GM10266 (cell line): ENCODE measurements around the gene GMDS.

Experiments used
- DNase-seq: peaks from one replicate; pipeline ENCODE4 v3.0.0; 2012; ENCODE audit errors: extremely low spot score
- TF ChIP-seq, protein P1 (sequence below): IDR thresholded peaks from 2 replicates; pipeline ENCODE4 v1.5.1; 2012; ENCODE audit warnings: mild to moderate bottlenecking, low read depth; ENCODE audit not compliant: control insufficient read depth, insufficient read depth; ENCODE audit errors: missing control alignments

Gene GMDS

DNA sequence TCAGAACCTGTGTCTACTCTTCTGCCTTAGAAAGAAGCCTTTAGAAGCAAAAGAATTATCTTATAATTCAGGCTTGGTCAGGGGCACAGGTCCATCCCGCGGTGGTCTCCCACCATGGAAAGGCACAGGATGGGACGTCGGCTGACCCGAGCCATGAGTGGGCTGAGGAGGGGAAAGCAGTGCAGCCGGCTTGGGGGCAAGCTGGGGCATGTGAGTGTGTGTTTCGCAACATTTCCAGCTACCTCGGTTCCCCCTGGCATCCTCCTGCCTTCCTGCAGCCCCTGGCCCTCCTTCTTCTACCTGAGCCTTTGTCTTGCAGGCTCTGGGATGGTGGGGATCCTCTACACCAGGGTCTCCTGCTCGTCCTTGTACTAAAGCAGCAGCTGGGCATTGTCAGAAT is 664.8 kb downstream of the GMDS start:
- TF ChIP-seq, protein P1, sequence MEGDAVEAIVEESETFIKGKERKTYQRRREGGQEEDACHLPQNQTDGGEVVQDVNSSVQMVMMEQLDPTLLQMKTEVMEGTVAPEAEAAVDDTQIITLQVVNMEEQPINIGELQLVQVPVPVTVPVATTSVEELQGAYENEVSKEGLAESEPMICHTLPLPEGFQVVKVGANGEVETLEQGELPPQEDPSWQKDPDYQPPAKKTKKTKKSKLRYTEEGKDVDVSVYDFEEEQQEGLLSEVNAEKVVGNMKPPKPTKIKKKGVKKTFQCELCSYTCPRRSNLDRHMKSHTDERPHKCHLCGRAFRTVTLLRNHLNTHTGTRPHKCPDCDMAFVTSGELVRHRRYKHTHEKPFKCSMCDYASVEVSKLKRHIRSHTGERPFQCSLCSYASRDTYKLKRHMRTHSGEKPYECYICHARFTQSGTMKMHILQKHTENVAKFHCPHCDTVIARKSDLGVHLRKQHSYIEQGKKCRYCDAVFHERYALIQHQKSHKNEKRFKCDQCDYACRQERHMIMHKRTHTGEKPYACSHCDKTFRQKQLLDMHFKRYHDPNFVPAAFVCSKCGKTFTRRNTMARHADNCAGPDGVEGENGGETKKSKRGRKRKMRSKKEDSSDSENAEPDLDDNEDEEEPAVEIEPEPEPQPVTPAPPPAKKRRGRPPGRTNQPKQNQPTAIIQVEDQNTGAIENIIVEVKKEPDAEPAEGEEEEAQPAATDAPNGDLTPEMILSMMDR, result no peak
- no peak for DNase-seq

DNA sequence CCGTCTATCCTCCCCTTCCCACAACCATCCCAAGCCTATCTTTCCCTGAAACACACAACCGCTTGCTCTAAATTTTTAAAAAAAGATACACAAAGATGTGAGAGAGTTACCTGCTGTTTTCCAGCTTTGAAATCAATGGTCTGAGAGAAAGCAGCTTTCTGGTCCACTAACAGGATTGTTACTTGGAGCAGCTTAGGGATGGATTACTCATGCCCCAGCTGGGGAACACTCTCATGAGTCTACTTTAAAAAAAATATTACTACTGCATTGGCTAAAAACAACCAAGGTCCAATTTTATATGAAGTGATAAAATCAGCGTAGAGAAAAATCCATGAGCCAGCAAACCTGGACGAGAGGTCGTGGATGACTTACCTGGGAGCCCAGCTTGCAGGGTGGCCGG is 665.3 kb downstream of the GMDS start:
- TF ChIP-seq, protein P1, result no peak
- DNase-seq, result no peak

DNA sequence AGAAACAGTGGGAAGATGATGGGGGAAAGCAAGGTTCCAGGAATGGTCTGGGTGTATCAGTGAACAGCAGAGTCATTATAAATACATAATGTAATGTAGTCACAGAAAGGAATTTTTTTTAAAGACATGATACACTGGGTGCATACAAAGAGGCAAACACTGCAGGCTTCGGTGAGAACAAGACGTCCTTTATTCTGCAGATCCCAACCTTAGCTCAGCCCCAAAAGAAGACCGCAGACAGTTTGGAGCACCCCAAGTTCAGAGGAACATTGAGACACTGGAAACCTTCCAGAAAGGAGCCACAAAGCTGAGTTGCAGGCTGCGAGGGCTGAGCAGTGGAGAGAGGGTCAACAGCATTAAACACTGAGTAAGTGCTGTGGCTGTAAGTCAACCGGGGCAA is 666.3 kb downstream of the GMDS start:
- DNase-seq, result no peak
- TF ChIP-seq, protein P1, result no peak

DNA sequence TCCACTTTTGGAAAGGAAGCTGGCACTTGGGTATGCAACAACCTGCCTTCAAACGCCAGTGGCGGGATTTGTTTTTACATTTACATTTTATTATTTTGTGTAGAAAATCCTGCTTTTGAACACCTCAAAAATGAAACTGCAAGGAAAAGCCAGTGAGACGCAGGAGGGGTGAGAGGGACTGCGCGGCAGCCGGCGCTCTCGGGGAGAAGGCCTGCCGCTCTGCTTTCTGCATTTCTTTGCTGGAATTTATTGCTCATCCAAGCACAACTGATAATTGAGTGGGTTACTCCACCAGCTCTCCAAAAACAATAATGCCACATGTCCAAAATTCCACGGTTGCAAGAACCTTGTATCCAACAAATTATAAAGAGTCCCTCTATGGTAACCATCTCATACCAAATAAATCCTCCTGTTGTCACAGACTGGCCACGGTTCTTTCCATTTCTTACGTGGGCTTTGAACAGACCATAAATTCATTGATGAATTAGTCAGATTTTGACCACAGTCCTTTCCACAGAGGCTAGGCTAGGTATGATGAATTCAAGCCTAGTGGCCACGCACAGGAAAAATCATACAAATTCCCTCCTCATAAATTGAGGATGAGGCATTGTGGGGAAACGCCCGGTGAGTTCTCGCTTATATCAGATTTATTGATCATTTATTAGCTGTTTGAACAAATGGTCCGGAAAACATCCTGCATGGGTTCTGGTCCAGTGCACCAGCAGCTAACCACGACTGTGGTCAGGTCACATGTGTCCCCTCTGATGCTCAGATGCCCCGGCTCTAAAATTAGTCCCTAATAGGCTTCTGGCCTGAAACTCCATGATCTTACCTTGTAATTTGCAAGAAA is 667.3 kb downstream of the GMDS start:
- TF ChIP-seq, protein P1, result no peak
- no peak for DNase-seq

DNA sequence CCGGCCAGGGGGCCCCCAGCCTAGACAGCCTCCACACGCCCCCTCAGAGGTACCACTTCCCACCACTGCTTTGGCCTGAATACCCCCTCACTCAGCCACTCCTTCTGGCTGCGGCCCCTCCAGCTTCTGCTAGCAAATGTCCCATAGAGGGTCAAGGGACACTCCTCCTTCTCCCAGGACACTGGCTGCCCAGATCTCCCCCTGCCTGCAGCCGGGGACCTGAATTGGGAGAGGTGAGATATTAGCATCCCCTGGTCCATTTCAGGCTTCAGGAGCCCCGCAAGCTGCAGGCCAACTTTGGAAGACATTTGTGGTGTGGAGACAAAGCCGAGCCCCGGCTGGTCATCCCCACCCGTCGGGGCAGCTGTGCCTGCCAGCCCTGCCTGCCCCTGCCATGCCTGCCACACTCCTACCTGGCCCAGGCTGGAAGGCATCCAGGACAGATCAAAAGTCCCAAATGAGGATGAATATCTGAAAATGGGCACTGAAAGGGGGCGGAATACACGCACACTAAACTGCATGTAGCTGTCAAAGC is 668.2 kb downstream of the GMDS start:
- TF ChIP-seq, protein P1, result no peak
- no peak for DNase-seq

DNA sequence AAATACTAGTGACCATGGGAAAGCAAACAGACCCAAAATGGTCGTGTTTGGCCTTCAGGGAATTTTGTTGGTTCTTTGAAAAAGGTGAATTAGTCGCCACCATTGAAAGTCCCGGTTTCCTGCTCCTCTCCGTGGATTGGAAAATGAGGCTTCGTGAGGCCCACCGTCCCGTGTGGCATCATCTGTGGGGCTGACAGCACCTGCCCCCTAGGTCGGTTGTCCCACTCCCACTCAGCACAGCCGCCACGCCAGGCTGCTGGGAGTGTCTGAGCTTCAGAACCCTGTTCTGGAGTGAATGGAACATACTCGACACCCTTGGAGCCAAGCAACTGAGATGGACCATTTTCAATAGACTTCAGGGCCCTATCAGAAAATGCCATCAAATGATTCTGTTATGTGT is 668.7 kb downstream of the GMDS start:
- TF ChIP-seq, protein P1, result no peak
- no peak for DNase-seq

DNA sequence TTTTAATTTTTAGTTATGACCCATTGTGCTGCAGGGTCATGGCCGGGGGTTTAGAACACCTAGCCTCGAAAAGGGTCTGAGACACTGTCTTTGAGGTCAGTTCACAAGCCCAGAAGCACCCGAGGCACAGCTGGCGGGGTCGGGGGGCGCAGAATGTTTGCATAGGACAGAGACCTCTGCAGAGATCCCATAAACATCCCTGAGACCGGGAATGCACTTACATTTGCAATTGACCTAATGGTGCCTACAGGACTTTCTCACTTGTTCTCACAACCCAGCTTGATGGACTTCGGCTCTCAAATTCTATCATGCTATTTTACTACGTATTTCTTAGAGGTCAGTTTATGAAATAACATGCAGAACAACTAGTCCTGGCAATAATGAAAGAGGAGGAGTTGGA is 669.2 kb downstream of the GMDS start:
- DNase-seq, result no peak
- TF ChIP-seq, protein P1, result no peak
